ENCODE measurements around the gene MFRP.

- TF ChIP-seq EZH2 (IDR thresholded peaks at IDR 0.05; ENCODE audit: low read length, unreplicated experiment) (no peak), CTCF (conservative IDR thresholded peaks at IDR 0.05; ENCODE audit: low read depth, low read length) (no peak), EZH2phosphoT487 (IDR thresholded peaks at IDR 0.05; ENCODE audit: borderline replicate concordance, low read length) (no peak)
Observed at GRCh38 chr11:119299416-119299815, 47.1 kb downstream of the MFRP start.
